IPS-NIHi7 (cell line): Measurements from ENCODE around the gene CPA1.

Experiments
- DNase-seq: peaks from one replicate; pipeline ENCODE4 v3.0.0; 2012; ENCODE audit warnings: mixed read lengths; ENCODE audit errors: extremely low spot score

The CPA1 gene

DNA sequence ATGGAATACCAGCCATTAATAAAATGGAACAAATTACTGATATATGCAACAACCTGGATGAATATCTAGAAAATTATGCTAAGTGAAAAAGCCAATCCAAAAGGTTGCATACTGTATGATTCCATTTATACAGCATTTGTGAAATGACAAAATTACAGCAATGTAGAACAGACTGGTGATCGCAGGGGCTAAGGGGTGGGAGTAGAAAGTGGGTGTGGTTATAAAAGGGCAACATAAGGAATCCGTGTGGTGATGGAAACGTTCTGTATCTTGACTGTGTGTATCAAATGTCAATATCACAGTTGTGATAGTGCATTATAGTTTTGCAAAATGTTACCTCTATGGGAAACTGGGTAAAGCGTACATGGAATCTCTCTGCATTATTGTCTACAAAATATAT, 45.5 kb downstream of the CPA1 start:
- DNase-seq = no peak

DNA sequence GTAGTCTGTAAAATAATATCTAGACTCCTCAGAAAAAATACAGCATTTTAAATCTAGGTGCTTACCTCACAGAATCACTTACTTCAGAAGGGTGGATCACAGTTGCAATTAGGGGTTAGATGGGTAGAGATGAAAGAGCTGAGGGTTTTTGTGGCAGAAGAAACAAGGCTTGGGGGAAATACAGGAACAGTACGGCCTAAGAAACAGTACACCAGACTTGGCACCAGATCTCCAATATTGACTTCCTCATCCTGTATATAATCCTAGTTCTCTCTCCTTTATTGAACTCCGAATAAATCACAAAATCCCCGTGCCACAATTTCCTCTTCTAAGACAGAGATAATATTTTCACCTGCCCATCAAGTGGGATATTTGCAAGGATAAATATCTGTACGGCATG, 46.3 kb downstream of the CPA1 start:
- DNase-seq = no peak

DNA sequence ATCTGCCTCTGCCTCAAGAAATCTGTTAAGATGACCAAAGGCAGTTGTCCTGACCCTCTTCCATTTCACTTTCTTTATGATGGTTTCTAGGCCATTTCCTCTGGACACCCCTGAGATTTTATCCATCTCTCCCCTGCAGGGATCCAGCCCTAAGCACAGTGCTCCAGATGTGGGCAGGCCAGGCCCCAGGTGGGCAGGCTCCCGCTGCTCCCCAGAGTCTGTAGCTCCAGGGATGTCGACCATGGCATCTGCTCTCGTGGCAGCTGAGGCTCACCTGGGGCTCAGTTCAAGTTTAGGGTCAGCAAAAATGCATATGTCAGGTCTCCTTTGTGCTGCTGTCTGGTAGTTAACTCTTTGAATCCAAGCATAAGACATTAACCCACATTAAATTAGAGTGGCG, 48.7 kb downstream of the CPA1 start:
- DNase-seq = no peak

DNA sequence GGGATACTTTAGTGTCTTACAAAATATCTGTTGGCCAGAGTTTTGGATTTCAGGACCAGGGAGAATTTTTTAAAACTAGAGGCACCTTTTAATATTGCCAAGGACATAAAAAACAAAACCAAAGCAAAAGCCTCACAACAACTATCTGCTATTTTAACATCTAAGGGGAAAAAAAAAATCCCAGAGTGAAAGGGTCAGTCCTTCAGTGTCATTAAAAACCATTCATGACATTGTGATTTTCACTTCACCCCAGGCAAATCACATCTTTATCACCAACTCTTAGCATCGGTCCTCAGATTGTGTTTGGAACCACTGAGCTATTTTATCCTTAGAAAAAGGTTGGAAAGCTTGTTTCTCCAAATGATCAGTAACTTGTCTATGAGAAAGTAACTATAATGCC, 49.8 kb downstream of the CPA1 start:
- DNase-seq = no peak

DNA sequence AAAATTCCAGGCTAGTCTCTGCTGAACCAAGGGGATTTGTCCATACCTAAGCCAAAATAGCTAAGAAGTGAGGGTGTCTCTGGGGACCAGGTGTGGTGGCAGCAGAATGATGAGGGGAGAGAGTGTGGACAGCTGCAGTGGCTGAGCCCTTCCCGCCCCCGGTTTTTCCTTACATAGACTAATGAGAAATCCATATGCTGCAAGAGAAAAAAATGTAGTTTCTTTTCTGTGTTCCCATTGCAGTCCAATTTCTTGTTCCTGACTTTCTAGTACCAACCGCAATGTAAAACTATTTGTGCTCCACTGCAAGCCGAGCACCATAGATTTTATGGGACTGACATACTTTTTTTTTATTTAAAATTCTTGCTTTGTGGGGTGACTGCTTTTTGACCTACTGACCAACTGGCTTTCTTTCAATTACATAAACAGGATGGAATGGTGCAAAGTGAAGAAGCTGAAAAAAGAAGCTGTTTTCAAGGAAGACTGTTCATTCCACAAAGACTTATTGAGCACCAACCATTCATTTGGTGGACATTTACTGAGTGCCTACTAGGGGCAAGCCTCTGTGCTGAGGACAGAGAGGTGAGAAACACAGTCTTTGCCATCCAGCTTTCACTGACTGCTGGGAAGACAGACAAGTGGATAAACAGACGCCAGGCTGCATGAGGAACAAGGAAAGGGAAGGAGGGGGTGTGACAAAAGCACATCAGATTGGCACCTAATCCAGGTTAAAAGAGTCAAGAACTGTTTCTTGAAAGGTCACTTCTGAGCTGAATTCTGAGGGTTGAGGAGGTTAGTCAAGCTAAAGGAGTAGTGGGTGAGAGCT, 50.8 kb downstream of the CPA1 start:
- no peak for DNase-seq

DNA sequence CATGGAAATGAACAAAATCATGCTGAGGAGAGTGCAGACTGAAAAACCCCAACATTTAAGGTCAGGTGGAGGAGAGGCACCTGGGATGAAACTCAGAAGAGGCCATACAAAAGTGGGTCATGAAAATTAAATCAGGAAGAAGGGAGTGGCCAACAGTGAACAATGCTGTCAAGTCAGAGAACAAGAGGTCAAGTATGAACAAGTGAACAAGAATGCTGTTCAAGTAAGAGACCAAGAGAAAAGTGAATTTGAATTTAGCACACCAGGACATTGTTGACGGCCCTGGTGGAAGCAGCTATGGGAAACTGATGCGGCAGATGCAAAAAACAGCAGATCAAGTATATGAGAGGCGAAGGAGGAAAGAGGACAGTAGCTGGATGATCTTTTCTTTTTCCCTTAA, 52.6 kb downstream of the CPA1 start:
- no peak for DNase-seq

DNA sequence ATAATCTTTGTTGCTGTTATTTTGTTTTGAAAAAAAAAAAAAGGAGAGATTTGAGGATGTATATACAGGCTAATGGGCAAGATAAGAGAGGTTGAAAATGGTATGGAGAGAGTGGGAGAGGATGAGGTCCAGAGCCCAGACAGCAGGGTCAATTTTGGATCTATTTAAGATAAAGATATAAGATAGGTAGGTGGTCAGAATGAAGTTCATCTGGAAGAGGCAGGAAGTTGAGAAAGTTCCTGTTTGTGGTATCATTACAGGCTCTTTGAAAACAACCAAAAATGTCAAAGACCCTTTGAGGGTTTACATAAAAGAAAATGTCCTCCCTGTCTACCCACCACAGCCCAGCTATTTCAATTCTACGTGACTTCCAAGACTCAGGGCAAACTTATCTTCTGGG, 53.0 kb downstream of the CPA1 start:
- no peak for DNase-seq

- DNase-seq = no peak
These were observed 55.1 kb downstream of the CPA1 start for GRCh38 chr7:130435311-130435854.

DNA sequence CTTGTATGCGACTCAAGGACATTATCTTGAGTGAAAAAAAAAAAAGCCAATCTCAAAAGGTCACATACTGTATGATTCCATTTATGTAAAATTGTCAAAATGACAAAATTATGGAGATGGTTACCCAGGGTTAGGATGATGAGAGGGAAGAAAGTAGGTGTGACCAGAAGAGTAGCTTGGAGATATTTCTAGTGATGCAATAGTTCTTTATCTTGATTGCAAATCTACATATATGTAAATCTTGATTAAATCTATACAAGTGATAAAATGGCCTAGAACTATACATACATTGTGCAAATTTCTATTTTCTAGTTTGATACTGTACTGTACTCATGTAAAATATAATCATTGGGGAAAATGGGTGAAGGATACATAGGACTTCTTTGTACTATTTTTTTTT, 56.0 kb downstream of the CPA1 start:
- DNase-seq = no peak
